GM23248 (cell line): Measurements from ENCODE around the gene PLCXD1. TPM values are rescaled to one million over a fixed set of nuclear protein-coding genes. Genes with fewer than 3 reads are reported as not detected.

Experiments used
- DNase-seq: peaks from one replicate; pipeline ENCODE4 v3.0.0-alpha.2; 2015
- H2AFZ ChIP-seq: fragments of 200-600 bp; sonication (generic); 2 replicates; pipeline ENCODE4 v1.6.1; 2016; ENCODE audit warnings: antibody characterized with exemption
- H3F3A ChIP-seq: fragments of 200-600 bp; sonication (generic); 2 replicates; pipeline ENCODE4 v1.6.1; 2016; ENCODE audit warnings: mild to moderate bottlenecking, antibody characterized with exemption, mixed run types; ENCODE audit not compliant: insufficient read depth
- H3K27ac ChIP-seq: fragments of 200-600 bp; sonication (generic); 2 replicates; pipeline ENCODE4 v1.5.1; 2016; ENCODE audit warnings: mild to moderate bottlenecking
- H3K27me3 ChIP-seq: fragments of 200-600 bp; sonication (generic); replicated peaks from 2 replicates; pipeline ENCODE4 v1.6.1; 2016; ENCODE audit warnings: mild to moderate bottlenecking; ENCODE audit not compliant: insufficient read depth
- H3K36me3 ChIP-seq: fragments of 200-600 bp; sonication (generic); 2 replicates; pipeline ENCODE4 v1.6.1; 2016; ENCODE audit warnings: low read depth, mild to moderate bottlenecking
- H3K4me1 ChIP-seq: fragments of 200-600 bp; sonication (generic); 2 replicates; pipeline ENCODE4 v1.6.1; 2016; ENCODE audit warnings: mild to moderate bottlenecking; ENCODE audit not compliant: insufficient read depth
- H3K4me2 ChIP-seq: fragments of 200-600 bp; sonication (generic); one replicate; pipeline ENCODE4 v1.6.1; 2016; ENCODE audit warnings: mild to moderate bottlenecking; ENCODE audit not compliant: unreplicated experiment
- H3K4me3 ChIP-seq: fragments of 200-600 bp; sonication (generic); 2 replicates; pipeline ENCODE4 v1.5.1; 2016; ENCODE audit warnings: mild to moderate bottlenecking
- H3K79me2 ChIP-seq: fragments of 200-600 bp; sonication (generic); 2 replicates; pipeline ENCODE4 v1.6.1; 2016; ENCODE audit warnings: mild to moderate bottlenecking; ENCODE audit not compliant: insufficient read depth
- H3K9ac ChIP-seq: fragments of 200-600 bp; sonication (generic); 2 replicates; pipeline ENCODE4 v1.6.1; 2016; ENCODE audit warnings: mild to moderate bottlenecking
- H3K9me2 ChIP-seq: fragments of 200-600 bp; sonication (generic); 2 replicates; pipeline ENCODE4 v1.6.1; 2016; ENCODE audit warnings: mixed run types, mild to moderate bottlenecking, moderate library complexity; ENCODE audit not compliant: insufficient read depth
- H3K9me3 ChIP-seq: fragments of 200-600 bp; sonication (generic); one replicate; pipeline ENCODE4 v1.6.1; 2017; ENCODE audit warnings: low read depth
- H4K20me1 ChIP-seq: fragments of 200-600 bp; sonication (generic); 2 replicates; pipeline ENCODE4 v1.6.0; 2016; ENCODE audit not compliant: insufficient read depth
- EZH2 ChIP-seq: fragments of 200-600 bp; sonication (generic); IDR thresholded peaks from 2 replicates; pipeline ENCODE4 v1.6.1; 2018; ENCODE audit warnings: antibody characterized with exemption, mild to moderate bottlenecking; ENCODE audit not compliant: insufficient read depth, poor library complexity, severe bottlenecking
- EZH2phosphoT487 ChIP-seq: fragments of 200-600 bp; sonication (generic); IDR thresholded peaks from 2 replicates; pipeline ENCODE4 v1.6.1; 2018; ENCODE audit warnings: antibody characterized with exemption, moderate library complexity, mild to moderate bottlenecking, low read depth; ENCODE audit not compliant: insufficient read depth
- WGBS, 2 experiments: methylation state at CpG; one replicate each; pipeline ENCODE4 v1.1.6; 2015 to 2017; ENCODE audit warnings: low lambda C conversion rate in 2 of 2, low coverage in 1 of 2; ENCODE audit errors: missing lambda C conversion rate in 2 of 2; 5-methylcytosine and 5-hydroxymethylcytosine counted together
- in situ Hi-C: fragments of 300-500 bp; cut with MboI; formaldehyde crosslinking; loops from 2 replicates; pipeline ENCODE4 v1.15.0; 2020
- polyA plus RNA-seq: library from polyadenylated mRNA; unstranded; fragments of >200 nt; fragmentation: Nextera tagmentation; extraction: Ambion mirVana; gene quantifications from 2 replicates; pipeline ENCODE4 v1.2.1, GENCODE V29; 2016
- total RNA-seq: library from RNA; depleted of rRNA; stranded (reverse); fragments of >200 nt; shearing (Covaris generic); gene quantifications from 2 replicates; pipeline ENCODE4 v1.2.3, GENCODE V29; 2014

The PLCXD1 gene
- total and polyA plus RNA-seq, 2 experiments from 2014 or later, result 3.3 to 4.3 TPM

DNA sequence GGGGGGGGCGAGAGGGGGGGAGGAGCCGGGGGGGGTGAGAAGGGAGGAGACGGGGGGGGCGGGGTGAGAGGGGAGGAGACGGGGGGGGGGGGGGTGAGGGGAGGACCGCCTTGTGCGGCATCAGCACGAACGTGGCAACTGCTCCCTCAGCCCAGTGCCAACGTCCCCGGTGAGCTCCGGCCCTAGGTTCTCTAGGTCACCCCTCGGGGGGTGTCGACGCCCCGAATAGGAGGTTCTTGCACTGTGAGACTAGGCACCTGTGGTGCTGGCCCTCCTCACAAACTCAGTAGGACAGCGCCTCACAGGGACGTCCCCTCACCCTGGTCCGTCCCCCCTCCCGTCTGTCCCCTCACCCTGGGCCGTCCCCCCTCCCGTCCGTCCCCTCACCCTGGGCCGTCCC lies 58.9 kb downstream of the PLCXD1 start:
- DNase-seq, result no peak
- Histone ChIP-seq H3K9me3 (no peaks in the 10 kb centered on the region), H3K4me2 (no peak overlapping the region), H3K79me2 (no peaks in the 10 kb centered on the region), H3F3A (no peaks in the 10 kb centered on the region), H3K4me1 (no peaks in the 10 kb centered on the region), H3K36me3 (no peaks in the 10 kb centered on the region), H3K4me3 (no peak overlapping the region), H3K9ac (no peak overlapping the region), H2AFZ (no peak overlapping the region), H3K27me3 (no peaks in the 10 kb centered on the region), H3K9me2 (no peaks in the 10 kb centered on the region), H3K27ac (no peak overlapping the region), H4K20me1 (no peaks in the 10 kb centered on the region)
- in situ Hi-C loops, result no loop called here
- 92 to 100% methylated on average over 1 to 19 of the region's 24 CpGs for WGBS, 2 experiments
- TF ChIP-seq EZH2phosphoT487 (no peak), EZH2 (no peak)

DNA sequence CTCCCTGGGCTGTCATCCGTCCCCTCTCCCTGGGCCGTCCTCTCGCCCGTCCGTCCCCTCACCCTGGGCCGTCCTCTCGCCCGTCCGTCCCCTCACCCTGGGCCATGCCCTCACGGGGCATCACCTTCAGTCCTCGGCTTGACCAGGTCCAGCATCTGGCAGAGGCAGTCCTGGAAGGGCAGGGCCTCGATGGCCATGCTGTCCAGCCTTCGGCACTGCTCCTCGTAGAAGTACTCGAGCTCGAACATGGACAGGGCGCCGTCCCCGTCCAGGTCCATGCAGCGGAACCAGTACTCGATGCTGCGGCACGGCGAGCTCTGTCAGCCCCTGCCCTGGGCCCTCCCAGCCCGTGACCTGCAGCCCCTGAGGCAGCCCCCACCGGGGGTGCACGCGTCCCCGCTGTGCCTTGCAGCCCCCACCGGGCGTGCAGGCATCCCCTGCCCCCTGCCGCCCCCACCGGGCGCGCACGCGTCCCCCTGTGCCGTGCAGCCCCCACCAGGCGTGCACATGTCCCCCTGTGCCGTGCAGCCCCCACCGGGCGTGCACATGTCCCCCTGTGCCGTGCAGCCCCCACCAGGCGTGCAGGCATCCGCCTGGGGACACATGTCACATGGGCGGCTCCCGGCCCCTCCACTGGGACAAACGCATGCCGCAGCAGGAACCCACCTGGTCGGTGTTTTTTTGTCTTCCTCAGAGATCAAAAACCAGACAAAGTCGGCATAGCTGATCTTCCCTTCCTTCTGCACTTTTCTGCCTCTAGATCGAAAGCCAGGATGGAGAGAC lies 59.7 kb downstream of the PLCXD1 start:
- in situ Hi-C loops, result no loop called here
- 94 to 97% methylated on average over 19 to 52 of the region's 52 CpGs for WGBS, 2 experiments
- H3K9ac ChIP-seq, result no peak overlapping the region

DNA sequence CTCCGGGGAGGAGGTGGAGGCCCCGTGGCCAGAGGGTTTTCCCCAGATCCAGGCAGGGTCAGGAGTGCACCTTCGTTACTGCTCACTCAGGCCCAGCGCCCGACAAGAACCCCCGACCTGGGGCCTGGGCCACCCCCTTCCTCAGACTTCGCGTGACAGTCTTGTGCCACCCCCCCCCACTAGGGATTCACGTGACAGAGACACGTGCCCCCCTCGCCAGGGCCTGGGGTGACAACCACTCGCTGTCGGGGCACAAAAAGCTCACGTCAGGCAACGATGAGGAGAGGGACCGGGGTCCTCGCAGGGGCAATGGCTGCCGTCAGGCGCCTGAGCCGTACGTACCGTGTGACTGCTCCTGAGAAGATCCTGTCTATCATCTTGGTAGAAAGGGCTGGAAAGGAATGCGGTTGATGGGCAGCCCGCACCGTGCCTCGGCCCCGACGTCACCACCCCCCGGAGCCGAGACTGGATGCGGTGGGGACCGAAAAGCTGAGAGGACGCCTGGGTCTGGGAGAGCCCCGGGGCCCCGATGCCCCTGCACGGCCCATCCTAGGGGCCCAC lies 60.4 kb downstream of the PLCXD1 start:
- in situ Hi-C loops, result no loop called here
- Histone ChIP-seq H2AFZ (no peak overlapping the region), H3K4me2 (no peak overlapping the region), H3K9me3 (no peaks in the 10 kb centered on the region), H3F3A (no peaks in the 10 kb centered on the region), H3K27ac (no peak overlapping the region), H3K27me3 (no peaks in the 10 kb centered on the region), H3K36me3 (no peaks in the 10 kb centered on the region), H3K79me2 (no peaks in the 10 kb centered on the region), H3K9ac (no peak overlapping the region), H3K4me3 (no peak overlapping the region), H3K9me2 (no peaks in the 10 kb centered on the region), H4K20me1 (no peaks in the 10 kb centered on the region), H3K4me1 (no peaks in the 10 kb centered on the region)
- WGBS, 2 experiments, result 96 to 98% methylated on average over 25 to 36 of the region's 36 CpGs
- no peak for DNase-seq
- no peak for TF ChIP-seq EZH2phosphoT487
- TF ChIP-seq EZH2, result no peak

More for the DNA sequence above, 59.7 kb downstream of the PLCXD1 start:
- Histone ChIP-seq H2AFZ (no peak overlapping the region), H3K4me1 (no peaks in the 10 kb centered on the region), H4K20me1 (no peaks in the 10 kb centered on the region), H3F3A (no peaks in the 10 kb centered on the region), H3K9me3 (no peaks in the 10 kb centered on the region), H3K4me3 (no peak overlapping the region), H3K4me2 (no peak overlapping the region), H3K27ac (no peak overlapping the region), H3K36me3 (no peaks in the 10 kb centered on the region), H3K9me2 (no peaks in the 10 kb centered on the region), H3K27me3 (no peaks in the 10 kb centered on the region), H3K79me2 (no peaks in the 10 kb centered on the region)
- DNase-seq, result no peak
- no peak for TF ChIP-seq EZH2phosphoT487
- no peak for TF ChIP-seq EZH2

DNA sequence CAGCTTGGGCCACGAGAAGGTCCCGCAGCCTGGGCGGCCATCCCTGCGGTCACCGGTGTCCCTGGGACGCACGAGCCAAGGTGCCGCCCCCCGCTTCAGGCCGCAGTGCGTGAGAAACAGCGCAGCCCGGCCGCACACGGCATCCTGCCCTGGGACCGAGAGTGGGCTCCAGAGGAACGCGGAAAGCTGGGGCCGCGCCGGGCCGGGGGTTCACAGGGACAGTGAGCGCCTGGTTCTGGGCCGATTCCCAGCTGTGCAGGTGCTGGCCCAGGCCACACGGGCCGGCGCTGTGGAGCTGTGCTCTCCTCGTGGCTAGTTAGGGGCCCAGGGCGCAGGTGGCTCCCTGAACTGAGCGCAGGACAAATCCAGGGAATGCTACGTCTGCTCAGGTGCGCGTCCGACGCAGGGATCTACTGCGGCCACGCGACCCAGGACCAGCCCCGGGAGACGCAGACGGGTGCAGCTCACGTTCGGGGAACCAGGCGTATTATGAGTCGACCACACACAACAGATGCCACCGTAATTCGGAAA lies 63.3 kb downstream of the PLCXD1 start:
- Histone ChIP-seq H3K79me2 (no peaks in the 10 kb centered on the region), H3K36me3 (no peaks in the 10 kb centered on the region), H3K9ac (no peak overlapping the region), H3K4me1 (no peaks in the 10 kb centered on the region), H3K9me2 (no peaks in the 10 kb centered on the region), H3K4me2 (no peak overlapping the region), H4K20me1 (no peaks in the 10 kb centered on the region), H3K27me3 (no peaks in the 10 kb centered on the region), H3K27ac (no peak overlapping the region), H3K4me3 (no peak overlapping the region), H3F3A (no peaks in the 10 kb centered on the region), H3K9me3 (no peaks in the 10 kb centered on the region), H2AFZ (no peak overlapping the region)
- in situ Hi-C loops, result no loop called here
- no peak for TF ChIP-seq EZH2phosphoT487
- no peak for TF ChIP-seq EZH2
- DNase-seq, result no peak
- WGBS, 2 experiments, result 98 to 99% methylated on average over 42 to 43 of the region's 47 CpGs
